ENCODE results near the gene RSBN1L. TPM values are rescaled to one million over a fixed set of nuclear protein-coding genes. Genes with fewer than 3 reads are reported as not detected.
"Not testable (repeated sequence)": the region's sequence is repeated elsewhere in the genome, so short reads cannot be mapped to it uniquely, and the experiment has no call there.

The RSBN1L gene
- polyA plus RNA-seq, 3 donors, result 1.3 to 10.0 (median 2.2) TPM

- H3K4me2 ChIP-seq (replicated peaks; ENCODE audit: extremely low read depth, low read length, poor library complexity, severe bottlenecking), result no peak overlapping the region
- Mint-ChIP-seq H3K27me3 (ENCODE audit: low read depth in 3 of 3) (no peaks in the 10 kb centered on the region), H3K9me3 (peaks cover 0 to 9% (median 0%) of the 10 kb centered on the region in 7 donors), H3K36me3 (peaks cover 45 to 47% of the 10 kb centered on the region in 2 donors), H3K27ac (no peak overlapping the region), H3K4me1 (peaks cover 11% of the 10 kb centered on the region), H3K4me3 (no peak overlapping the region)
- H3K27me3 ChIP-seq (ENCODE audit: control insufficient read depth in 2 of 2, insufficient read depth in 2 of 2, low read length in 2 of 2), result no peaks in the 10 kb centered on the region
- peaks cover 38 to 78% of the 10 kb centered on the region in 2 donors for H3K36me3 ChIP-seq (replicated peaks in 1 of 2; ENCODE audit: control insufficient read depth in 1 of 2, insufficient read depth in 2 of 2, low read length in 2 of 2)
- intact Hi-C loops (cut with micrococcal nuclease), result no loop called here
- H3K4me3 ChIP-seq (replicated peaks in 1 of 3; ENCODE audit: low read depth in 2 of 3, low read length in 3 of 3), result no peak overlapping the region
- H3K4me1 ChIP-seq (ENCODE audit: control insufficient read depth in 1 of 2, insufficient read depth in 2 of 2, low read length in 2 of 2), result no peaks in the 10 kb centered on the region
- H2AFZ ChIP-seq (ENCODE audit: insufficient read depth, low read depth, low read length, poor library complexity, severe bottlenecking), result no peak overlapping the region
- H3K79me2 ChIP-seq (ENCODE audit: insufficient read depth, low read length), result no peaks in the 10 kb centered on the region
- no peak overlapping the region for H3K27ac ChIP-seq (ENCODE audit: low read depth in 1 of 2, low read length in 2 of 2)
- DNase-seq, result no peak
- no peak overlapping the region for H3K9ac ChIP-seq (ENCODE audit: insufficient read depth, low read length, poor library complexity, severe bottlenecking)
- H4K20me1 ChIP-seq (ENCODE audit: insufficient read depth, low read length), result no peaks in the 10 kb centered on the region
- WGBS (ENCODE audit: insufficient coverage), result no CpG with 5 or more reads among the region's 1 CpG
- H3K9me3 ChIP-seq (replicated peaks in 1 of 2; ENCODE audit: control insufficient read depth in 1 of 2, insufficient read depth in 1 of 2, low read length in 2 of 2), result no peaks in the 10 kb centered on the region
- TF ChIP-seq CTCF (IDR thresholded peaks at IDR 0.05), result no peak
These were observed 86.9 kb downstream of the RSBN1L start for GRCh38 chr7:77783111-77783510.

- Mint-ChIP-seq H3K27ac (peak overlapping the region in 2 of 7 donors; percentile 22 to 26), H3K4me1 (peaks cover 11% of the 10 kb centered on the region), H3K27me3 (ENCODE audit: low read depth in 3 of 3) (no peaks in the 10 kb centered on the region), H3K4me3 (no peak overlapping the region), H3K9me3 (peaks cover 0 to 9% (median 0%) of the 10 kb centered on the region in 7 donors), H3K36me3 (peaks cover 41 to 43% of the 10 kb centered on the region in 2 donors)
- no CpG with 5 or more reads among the region's 3 CpGs for WGBS (ENCODE audit: insufficient coverage)
- Histone ChIP-seq H3K4me2 (replicated peaks; ENCODE audit: extremely low read depth, low read length, poor library complexity, severe bottlenecking) (no peak overlapping the region), H3K79me2 (ENCODE audit: insufficient read depth, low read length) (no peaks in the 10 kb centered on the region), H3K9ac (ENCODE audit: insufficient read depth, low read length, poor library complexity, severe bottlenecking) (no peak overlapping the region), H3K4me1 (ENCODE audit: control insufficient read depth in 1 of 2, insufficient read depth in 2 of 2, low read length in 2 of 2) (no peaks in the 10 kb centered on the region), H2AFZ (ENCODE audit: insufficient read depth, low read depth, low read length, poor library complexity, severe bottlenecking) (no peak overlapping the region), H3K9me3 (replicated peaks in 1 of 2; ENCODE audit: control insufficient read depth in 1 of 2, insufficient read depth in 1 of 2, low read length in 2 of 2) (no peaks in the 10 kb centered on the region), H3K27me3 (ENCODE audit: control insufficient read depth in 2 of 2, insufficient read depth in 2 of 2, low read length in 2 of 2) (no peaks in the 10 kb centered on the region), H4K20me1 (ENCODE audit: insufficient read depth, low read length) (no peaks in the 10 kb centered on the region), H3K27ac (ENCODE audit: low read depth in 1 of 2, low read length in 2 of 2) (no peak overlapping the region), H3K4me3 (replicated peaks in 1 of 3; ENCODE audit: low read depth in 2 of 3, low read length in 3 of 3) (no peak overlapping the region), H3K36me3 (replicated peaks in 1 of 2; ENCODE audit: control insufficient read depth in 1 of 2, insufficient read depth in 2 of 2, low read length in 2 of 2) (peaks cover 34 to 73% of the 10 kb centered on the region in 2 donors)
- intact Hi-C loops (cut with micrococcal nuclease), result no loop called here
- TF ChIP-seq CTCF (IDR thresholded peaks at IDR 0.05), result no peak
- DNase-seq, result no peak
These were observed 87.3 kb downstream of the RSBN1L start for GRCh38 chr7:77783545-77783944.

- H3K79me2 ChIP-seq (ENCODE audit: insufficient read depth, low read length); H4K20me1 ChIP-seq (ENCODE audit: insufficient read depth, low read length); H3K27me3 Mint-ChIP-seq (ENCODE audit: low read depth in 3 of 3); H3K4me3 Mint-ChIP-seq; H3K9me3 Mint-ChIP-seq; intact Hi-C loops (cut with micrococcal nuclease); H3K4me1 ChIP-seq (ENCODE audit: control insufficient read depth in 1 of 2, insufficient read depth in 2 of 2, low read length in 2 of 2); H3K4me2 ChIP-seq (replicated peaks; ENCODE audit: extremely low read depth, low read length, poor library complexity, severe bottlenecking); H3K4me3 ChIP-seq (replicated peaks in 1 of 3; ENCODE audit: low read depth in 2 of 3, low read length in 3 of 3); DNase-seq; H3K27me3 ChIP-seq (ENCODE audit: control insufficient read depth in 2 of 2, insufficient read depth in 2 of 2, low read length in 2 of 2); H2AFZ ChIP-seq (ENCODE audit: insufficient read depth, low read depth, low read length, poor library complexity, severe bottlenecking); H3K9me3 ChIP-seq (replicated peaks in 1 of 2; ENCODE audit: control insufficient read depth in 1 of 2, insufficient read depth in 1 of 2, low read length in 2 of 2); H3K9ac ChIP-seq (ENCODE audit: insufficient read depth, low read length, poor library complexity, severe bottlenecking): not testable (repeated sequence)
- Histone ChIP-seq H3K27ac (ENCODE audit: low read depth in 1 of 2, low read length in 2 of 2) (peak overlapping the region in 1 of 2 donors; percentile 13), H3K36me3 (replicated peaks in 1 of 2; ENCODE audit: control insufficient read depth in 1 of 2, insufficient read depth in 2 of 2, low read length in 2 of 2) (peaks cover 28 to 65% of the 10 kb centered on the region in 2 donors)
- H3K27ac Mint-ChIP-seq, result peak overlapping the region in 3 of 7 donors; percentile 30 to 72 (median 55)
- peaks cover 11% of the 10 kb centered on the region for H3K4me1 Mint-ChIP-seq
- H3K36me3 Mint-ChIP-seq, result peaks cover 36 to 42% of the 10 kb centered on the region in 2 donors
- no CpG with 5 or more reads among the region's 10 CpGs for WGBS (ENCODE audit: insufficient coverage)
These were observed 88.2 kb downstream of the RSBN1L start for GRCh38 chr7:77784426-77784825.

Data from CD14-positive monocyte (primary cell).